ENCODE results near the gene LECT2.

Gene LECT2

GRCh38 chr5:135978212-135978631, 23.4 kb upstream of the LECT2 start:
- no peak for DNase-seq

- no peak for DNase-seq
Measured at GRCh38 chr5:135977375-135977928, 22.7 kb upstream of the LECT2 start.

GRCh38 chr5:135976216-135976615, 21.4 kb upstream of the LECT2 start:
- DNase-seq = no peak

GRCh38 chr5:135975122-135975521, 20.3 kb upstream of the LECT2 start:
- no peak for DNase-seq

GRCh38 chr5:135974021-135974600, 19.3 kb upstream of the LECT2 start:
- DNase-seq = no peak

GRCh38 chr5:135973323-135974020, 18.7 kb upstream of the LECT2 start:
- no peak for DNase-seq

GRCh38 chr5:135971701-135972100, 16.9 kb upstream of the LECT2 start:
- no peak for DNase-seq

- no peak for DNase-seq
Measured at GRCh38 chr5:135966790-135967189, 12.0 kb upstream of the LECT2 start.

- no peak for DNase-seq
Measured at GRCh38 chr5:135966165-135966564, 11.4 kb upstream of the LECT2 start.

GRCh38 chr5:135965504-135965903, 10.7 kb upstream of the LECT2 start:
- DNase-seq = no peak

- DNase-seq = no peak
Measured at GRCh38 chr5:135964670-135965320, 10.0 kb upstream of the LECT2 start.

GRCh38 chr5:135955525-135955924, 742 bp upstream of the LECT2 start:
- no peak for DNase-seq

GRCh38 chr5:135953850-135954249, 933 bp downstream of the LECT2 start:
- no peak for DNase-seq

- DNase-seq = no peak
Measured at GRCh38 chr5:135952683-135953082, 2.1 kb downstream of the LECT2 start.

GRCh38 chr5:135951807-135952206, 3.0 kb downstream of the LECT2 start:
- DNase-seq = no peak

GRCh38 chr5:135951257-135951656, 3.5 kb downstream of the LECT2 start:
- no peak for DNase-seq

- no peak for DNase-seq
Measured at GRCh38 chr5:135950611-135951010, 4.2 kb downstream of the LECT2 start.

GRCh38 chr5:135944967-135945560, 9.7 kb downstream of the LECT2 start:
- DNase-seq = peak; percentile 53

- DNase-seq = no peak
Measured at GRCh38 chr5:135944564-135944963, 10.2 kb downstream of the LECT2 start.

- no peak for DNase-seq
Measured at GRCh38 chr5:135942202-135942771, 12.5 kb downstream of the LECT2 start.

- DNase-seq = no peak
Measured at GRCh38 chr5:135941711-135942110, 13.1 kb downstream of the LECT2 start.

GRCh38 chr5:135937245-135937911, 17.4 kb downstream of the LECT2 start:
- DNase-seq = no peak

- no peak for DNase-seq
Measured at GRCh38 chr5:135934939-135935338, 19.8 kb downstream of the LECT2 start.
